RWPE2 (cell line): Measurements from ENCODE around the gene SPATA1.
"Not testable (repeated sequence)": the region's sequence is repeated elsewhere in the genome, so short reads cannot be mapped to it uniquely, and the experiment has no call there.

Experiments used
- ATAC-seq: fragments of 200-7000 bp; cut with Tn5 transposase; 3 replicates; pipeline ENCODE4 v1.9.1; 2021; ENCODE audit warnings: low read depth
- DNase-seq: peaks from one replicate; pipeline ENCODE4 v3.0.0-alpha.2; 2020; ENCODE audit warnings: low spot score
- H3K27ac ChIP-seq: fragments of 450-650 bp; 2 replicates; pipeline ENCODE4 v1.5.1; 2017; ENCODE audit warnings: mild to moderate bottlenecking; ENCODE audit not compliant: poor library complexity, severe bottlenecking
- H3K27me3 ChIP-seq: fragments of 250-450 bp; sonication (Bioruptor Pico); 2 replicates; pipeline ENCODE4 v1.5.1; 2021; ENCODE audit warnings: mild to moderate bottlenecking, moderate library complexity; ENCODE audit not compliant: insufficient read depth, poor library complexity, severe bottlenecking
- H3K36me3 ChIP-seq: fragments of 250-450 bp; sonication (Bioruptor Pico); 2 replicates; pipeline ENCODE4 v1.5.1; 2020; ENCODE audit warnings: low read depth, mild to moderate bottlenecking, moderate library complexity
- H3K4me1 ChIP-seq: fragments of 250-450 bp; sonication (Bioruptor Pico); 2 replicates; pipeline ENCODE4 v1.5.1; 2021; ENCODE audit warnings: mild to moderate bottlenecking, moderate library complexity; ENCODE audit not compliant: insufficient read depth, poor library complexity, severe bottlenecking
- H3K4me3 ChIP-seq: fragments of 250-450 bp; sonication (Bioruptor Pico); 2 replicates; pipeline ENCODE4 v1.5.1; 2021; ENCODE audit warnings: mild to moderate bottlenecking, moderate library complexity; ENCODE audit not compliant: severe bottlenecking
- H3K9me3 ChIP-seq: fragments of 250-450 bp; sonication (Bioruptor Pico); 2 replicates; pipeline ENCODE4 v1.5.1; 2021; ENCODE audit warnings: mild to moderate bottlenecking, moderate library complexity; ENCODE audit not compliant: severe bottlenecking
- CTCF ChIP-seq: fragments of 450-650 bp; IDR thresholded peaks from one replicate; pipeline ENCODE4 v1.5.1; 2017; ENCODE audit warnings: mild to moderate bottlenecking, moderate library complexity; ENCODE audit not compliant: poor library complexity, severe bottlenecking

SPATA1 gene

DNA sequence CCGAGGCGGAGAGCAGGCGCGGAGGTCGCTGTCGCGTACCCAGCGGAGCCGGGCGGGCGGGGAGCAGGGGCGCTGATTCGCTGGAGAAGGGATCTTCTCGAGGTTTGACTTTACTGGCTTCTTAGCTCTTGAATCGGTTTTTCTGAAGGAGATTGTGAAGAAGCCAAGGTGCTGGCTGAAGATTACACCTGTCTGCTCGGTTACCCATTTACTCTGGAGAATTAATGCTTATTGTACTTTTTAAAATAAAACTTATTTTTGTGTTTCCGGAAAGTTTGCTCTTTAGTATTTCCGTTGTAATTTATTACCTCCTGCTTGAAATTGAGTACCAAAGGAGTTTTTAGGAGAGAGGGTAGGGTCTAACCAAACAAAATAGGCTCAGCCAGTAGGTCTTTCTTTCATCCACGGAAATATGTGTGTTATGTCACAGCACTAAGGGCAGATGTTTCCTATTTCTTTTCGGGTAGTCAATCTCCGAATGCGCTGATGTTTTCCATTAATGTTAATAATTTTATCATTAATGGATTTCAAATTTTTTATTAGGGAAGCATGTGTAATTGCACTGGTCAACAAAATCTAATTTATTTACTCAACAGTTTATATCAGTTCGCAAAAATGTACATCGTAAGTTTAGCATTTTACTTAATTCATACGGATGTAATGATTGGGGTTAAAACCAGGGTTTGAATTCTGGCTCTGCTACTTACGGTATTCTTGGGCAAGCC lies 705 bp downstream of the SPATA1 start:
- H3K9me3 ChIP-seq = no peaks in the 10 kb centered on the region
- peak overlapping the region; percentile 78 for H3K27ac ChIP-seq
- H3K36me3 ChIP-seq = peaks cover 6% of the 10 kb centered on the region; the same call in 1 of the 2 replicates
- no peaks in the 10 kb centered on the region for H3K27me3 ChIP-seq
- DNase-seq (no peak), ATAC-seq (no peak)
- H3K4me1 ChIP-seq = peaks cover 9% of the 10 kb centered on the region
- TF ChIP-seq CTCF = no peak
- H3K4me3 ChIP-seq = peak overlapping the region; percentile 58

GRCh38 chr1:84507887-84508286 lies 1.7 kb downstream of the SPATA1 start:
- not testable (repeated sequence) for DNase-seq, ATAC-seq, H3K4me1 ChIP-seq, H3K9me3 ChIP-seq, H3K4me3 ChIP-seq, H3K27me3 ChIP-seq, H3K36me3 ChIP-seq, H3K27ac ChIP-seq

DNA sequence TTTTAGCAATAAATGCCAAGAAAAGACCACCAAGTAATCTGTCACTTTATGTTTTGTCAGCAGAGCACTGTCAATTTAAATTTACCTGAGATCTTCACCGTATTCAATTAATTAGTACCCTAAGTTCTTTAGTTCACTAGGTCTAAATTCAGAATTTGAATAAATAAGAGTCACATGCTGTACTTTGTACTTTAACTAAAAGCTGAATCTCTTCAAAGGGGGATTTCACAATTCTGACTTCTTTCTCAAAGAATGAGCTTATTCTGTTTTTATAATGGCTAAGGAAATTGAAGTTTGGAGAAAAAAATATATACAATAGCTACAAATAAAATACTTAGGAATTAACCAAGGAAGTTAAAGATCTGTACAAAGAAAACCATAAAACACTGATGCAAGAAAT lies 2.3 kb downstream of the SPATA1 start:
- Histone ChIP-seq H3K4me1 (peaks cover 9% of the 10 kb centered on the region), H3K4me3 (no peak overlapping the region), H3K27ac (no peak overlapping the region), H3K36me3 (no peaks in the 10 kb centered on the region), H3K27me3 (no peaks in the 10 kb centered on the region), H3K9me3 (no peaks in the 10 kb centered on the region)
- TF ChIP-seq CTCF = no peak
- no peak for DNase-seq
- ATAC-seq = no peak

- H3K36me3 ChIP-seq = no peaks in the 10 kb centered on the region
- H3K27me3 ChIP-seq = no peaks in the 10 kb centered on the region
- TF ChIP-seq CTCF = no peak
- ATAC-seq (no peak), DNase-seq (no peak)
- H3K4me1 ChIP-seq = peaks cover 9% of the 10 kb centered on the region
- no peaks in the 10 kb centered on the region for H3K9me3 ChIP-seq
- no peak overlapping the region for H3K27ac ChIP-seq
- H3K4me3 ChIP-seq = no peak overlapping the region
Measured at GRCh38 chr1:84509029-84509428, 2.8 kb downstream of the SPATA1 start.

DNA sequence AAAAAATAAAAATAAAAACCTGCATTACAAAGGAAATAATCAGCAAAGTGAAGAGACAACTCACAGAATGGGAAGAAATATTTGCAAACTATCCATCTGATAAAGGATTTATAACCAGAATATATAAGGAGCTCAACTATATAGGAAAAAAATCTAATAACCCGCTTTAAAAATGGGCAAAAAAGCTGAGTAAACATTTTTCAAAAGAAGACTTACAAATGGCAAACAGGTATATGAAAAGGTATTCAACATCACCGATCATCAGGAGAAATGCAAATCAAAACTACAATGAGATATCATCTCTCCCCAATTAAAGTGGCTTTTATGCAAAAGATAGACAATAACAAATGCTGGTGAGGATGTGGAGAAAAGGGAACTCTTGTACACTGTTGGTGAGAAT lies 4.0 kb downstream of the SPATA1 start:
- H3K36me3 ChIP-seq = no peaks in the 10 kb centered on the region
- no peaks in the 10 kb centered on the region for H3K27me3 ChIP-seq
- peaks cover 5% of the 10 kb centered on the region for H3K4me1 ChIP-seq
- H3K4me3 ChIP-seq = no peak overlapping the region
- H3K27ac ChIP-seq = no peak overlapping the region
- TF ChIP-seq CTCF = no peak
- ATAC-seq (no peak), DNase-seq (no peak)
- no peaks in the 10 kb centered on the region for H3K9me3 ChIP-seq
